ENCODE data around the gene VRK1. TPM values are rescaled to one million over a fixed set of nuclear protein-coding genes. Genes with fewer than 3 reads are reported as not detected.

The VRK1 gene
- total RNA-seq, 1 donor from 2014 or later = 126 TPM

- Mint-ChIP-seq H3K27me3 (ENCODE audit: insufficient read depth, low read depth) (peaks cover 5% of the 10 kb centered on the region), H3K9me3 (no peaks in the 10 kb centered on the region), H3K4me1 (no peaks in the 10 kb centered on the region), H3K36me3 (no peaks in the 10 kb centered on the region), H3K27ac (no peak overlapping the region), H3K4me3 (no peak overlapping the region)
- Histone ChIP-seq H3K9ac (no peak overlapping the region), H3K9me3 (ENCODE audit: low read depth) (no peaks in the 10 kb centered on the region), H3K36me3 (no peaks in the 10 kb centered on the region), H3K4me3 (no peak overlapping the region), H3F3A (ENCODE audit: low read depth) (no peaks in the 10 kb centered on the region), H2AFZ (replicated peaks) (no peak overlapping the region), H3K79me2 (ENCODE audit: low read depth) (no peaks in the 10 kb centered on the region), H4K20me1 (ENCODE audit: low read depth) (no peaks in the 10 kb centered on the region), H3K27ac (no peak overlapping the region), H3K4me1 (no peaks in the 10 kb centered on the region), H3K27me3 (no peaks in the 10 kb centered on the region), H3K4me2 (no peak overlapping the region)
- no peak for DNase-seq (ENCODE audit: low spot score)
- TF ChIP-seq EZH2phosphoT487 (IDR thresholded peaks at IDR 0.05) = no peak
- TF ChIP-seq, protein P1, sequence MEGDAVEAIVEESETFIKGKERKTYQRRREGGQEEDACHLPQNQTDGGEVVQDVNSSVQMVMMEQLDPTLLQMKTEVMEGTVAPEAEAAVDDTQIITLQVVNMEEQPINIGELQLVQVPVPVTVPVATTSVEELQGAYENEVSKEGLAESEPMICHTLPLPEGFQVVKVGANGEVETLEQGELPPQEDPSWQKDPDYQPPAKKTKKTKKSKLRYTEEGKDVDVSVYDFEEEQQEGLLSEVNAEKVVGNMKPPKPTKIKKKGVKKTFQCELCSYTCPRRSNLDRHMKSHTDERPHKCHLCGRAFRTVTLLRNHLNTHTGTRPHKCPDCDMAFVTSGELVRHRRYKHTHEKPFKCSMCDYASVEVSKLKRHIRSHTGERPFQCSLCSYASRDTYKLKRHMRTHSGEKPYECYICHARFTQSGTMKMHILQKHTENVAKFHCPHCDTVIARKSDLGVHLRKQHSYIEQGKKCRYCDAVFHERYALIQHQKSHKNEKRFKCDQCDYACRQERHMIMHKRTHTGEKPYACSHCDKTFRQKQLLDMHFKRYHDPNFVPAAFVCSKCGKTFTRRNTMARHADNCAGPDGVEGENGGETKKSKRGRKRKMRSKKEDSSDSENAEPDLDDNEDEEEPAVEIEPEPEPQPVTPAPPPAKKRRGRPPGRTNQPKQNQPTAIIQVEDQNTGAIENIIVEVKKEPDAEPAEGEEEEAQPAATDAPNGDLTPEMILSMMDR (IDR thresholded peaks at IDR 0.05) = no peak
- TF ChIP-seq EZH2 (IDR thresholded peaks at IDR 0.05) = no peak
Measured at GRCh38 chr14:96790706-96791105, 6.5 kb upstream of the VRK1 start.

- H3K36me3 Mint-ChIP-seq = no peaks in the 10 kb centered on the region
- H3K4me3 ChIP-seq = no peak overlapping the region
- no peaks in the 10 kb centered on the region for H3K4me1 Mint-ChIP-seq
- no peak overlapping the region for H3K4me3 Mint-ChIP-seq
- H3K79me2 ChIP-seq (ENCODE audit: low read depth) = no peaks in the 10 kb centered on the region
- no peaks in the 10 kb centered on the region for H3K27me3 ChIP-seq
- no peaks in the 10 kb centered on the region for H3K9me3 ChIP-seq (ENCODE audit: low read depth)
- no peak overlapping the region for H3K27ac ChIP-seq
- no peak for DNase-seq (ENCODE audit: low spot score)
- H3K4me1 ChIP-seq = no peaks in the 10 kb centered on the region
- H4K20me1 ChIP-seq (ENCODE audit: low read depth) = no peaks in the 10 kb centered on the region
- no peaks in the 10 kb centered on the region for H3K9me3 Mint-ChIP-seq
- peaks cover 8% of the 10 kb centered on the region for H3K27me3 Mint-ChIP-seq (ENCODE audit: insufficient read depth, low read depth)
- TF ChIP-seq, protein P1 (IDR thresholded peaks at IDR 0.05) = no peak
- no peak for TF ChIP-seq EZH2phosphoT487 (IDR thresholded peaks at IDR 0.05)
- no peak for TF ChIP-seq EZH2 (IDR thresholded peaks at IDR 0.05)
- no peak overlapping the region for H3K27ac Mint-ChIP-seq
- no peak overlapping the region for H3K4me2 ChIP-seq
- no peaks in the 10 kb centered on the region for H3K36me3 ChIP-seq
- no peak overlapping the region for H3K9ac ChIP-seq
- no peaks in the 10 kb centered on the region for H3F3A ChIP-seq (ENCODE audit: low read depth)
- H2AFZ ChIP-seq (replicated peaks) = no peak overlapping the region
Measured at GRCh38 chr14:96792003-96792402, 5.2 kb upstream of the VRK1 start.

DNA sequence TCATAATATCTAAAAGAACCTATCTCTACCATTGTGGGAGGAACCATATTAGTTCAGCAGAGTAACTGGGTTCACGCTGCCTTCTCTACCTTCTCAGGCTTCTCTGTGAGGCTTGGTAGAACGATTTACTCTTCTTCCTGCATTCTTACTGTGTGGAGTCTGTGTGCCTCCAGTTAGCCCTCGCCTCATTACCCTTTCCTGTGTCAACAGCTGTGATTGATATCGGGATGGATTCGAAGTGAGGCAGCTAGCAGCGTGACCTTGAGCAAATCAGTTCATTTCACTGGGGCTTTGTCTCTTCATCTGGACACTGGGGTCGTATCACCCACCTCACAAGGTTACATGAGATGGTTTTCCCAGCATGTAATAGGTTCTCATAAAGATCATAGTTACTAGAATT lies 4.6 kb upstream of the VRK1 start:
- Mint-ChIP-seq H3K27ac (no peak overlapping the region), H3K36me3 (no peaks in the 10 kb centered on the region), H3K4me3 (no peak overlapping the region), H3K4me1 (no peaks in the 10 kb centered on the region), H3K27me3 (ENCODE audit: insufficient read depth, low read depth) (peaks cover 8% of the 10 kb centered on the region), H3K9me3 (no peaks in the 10 kb centered on the region)
- DNase-seq (ENCODE audit: low spot score) = no peak
- Histone ChIP-seq H3K9ac (no peak overlapping the region), H3K4me1 (no peaks in the 10 kb centered on the region), H4K20me1 (ENCODE audit: low read depth) (peaks cover 1% of the 10 kb centered on the region), H2AFZ (replicated peaks) (no peak overlapping the region), H3F3A (ENCODE audit: low read depth) (no peaks in the 10 kb centered on the region), H3K36me3 (no peaks in the 10 kb centered on the region), H3K79me2 (ENCODE audit: low read depth) (peaks cover 2% of the 10 kb centered on the region), H3K4me3 (no peak overlapping the region), H3K9me3 (ENCODE audit: low read depth) (no peaks in the 10 kb centered on the region), H3K27ac (no peak overlapping the region), H3K27me3 (no peaks in the 10 kb centered on the region), H3K4me2 (no peak overlapping the region)
- TF ChIP-seq EZH2phosphoT487 (IDR thresholded peaks at IDR 0.05) (no peak), EZH2 (IDR thresholded peaks at IDR 0.05) (no peak)
- TF ChIP-seq, protein P1 (IDR thresholded peaks at IDR 0.05) = no peak

All from neural progenitor cell (in vitro differentiated cells).